GM23338 (cell line): ENCODE measurements around the gene NSL1. TPM values are rescaled to one million over a fixed set of nuclear protein-coding genes. Genes with fewer than 3 reads are reported as not detected.

Source experiments
- ATAC-seq: fragments of 200-7000 bp; cut with Tn5 transposase; 3 replicates; pipeline ENCODE4 v1.9.1; 2020
- DNase-seq: peaks from one replicate; pipeline ENCODE4 v3.0.0-alpha.2; 2015; ENCODE audit warnings: low spot score
- H2AFZ ChIP-seq: fragments of 200-600 bp; sonication (generic); 2 replicates; pipeline ENCODE4 v1.8.0; 2016; ENCODE audit warnings: antibody characterized with exemption, mild to moderate bottlenecking, moderate library complexity
- H3F3A ChIP-seq: fragments of 200-600 bp; sonication (generic); replicated peaks from 2 replicates; pipeline ENCODE4 v1.8.0; 2017; ENCODE audit warnings: antibody characterized with exemption, mixed run types, low read depth
- H3K27ac ChIP-seq: fragments of 200-600 bp; sonication (generic); 2 replicates; pipeline ENCODE4 v1.6.1; 2016; ENCODE audit warnings: low read depth
- H3K27me3 ChIP-seq: fragments of 200-600 bp; sonication (generic); 2 replicates; pipeline ENCODE4 v1.8.0; 2016; ENCODE audit warnings: mild to moderate bottlenecking, mixed run types, moderate library complexity; ENCODE audit not compliant: insufficient read depth
- H3K36me3 ChIP-seq: fragments of 200-600 bp; sonication (generic); 2 replicates; pipeline ENCODE4 v1.8.0; 2016; ENCODE audit warnings: mild to moderate bottlenecking; ENCODE audit not compliant: insufficient read depth
- H3K4me1 ChIP-seq: fragments of 200-600 bp; sonication (generic); 2 replicates; pipeline ENCODE4 v1.8.0; 2016; ENCODE audit warnings: mild to moderate bottlenecking, moderate library complexity; ENCODE audit not compliant: insufficient read depth
- H3K4me2 ChIP-seq: fragments of 200-600 bp; sonication (generic); 2 replicates; pipeline ENCODE4 v1.7.1; 2017; ENCODE audit warnings: mixed run types
- H3K4me3 ChIP-seq: fragments of 200-600 bp; sonication (generic); 2 replicates; pipeline ENCODE4 v1.6.1; 2016; ENCODE audit warnings: mixed run types
- H3K79me2 ChIP-seq: fragments of 200-600 bp; sonication (generic); replicated peaks from 2 replicates; pipeline ENCODE4 v1.8.0; 2017; ENCODE audit warnings: mild to moderate bottlenecking; ENCODE audit not compliant: insufficient read depth
- H3K9me2 ChIP-seq: fragments of 200-600 bp; sonication (generic); 2 replicates; pipeline ENCODE4 v1.8.0; 2017; ENCODE audit not compliant: insufficient read depth
- H4K20me1 ChIP-seq: fragments of 200-600 bp; sonication (generic); replicated peaks from 2 replicates; pipeline ENCODE4 v1.8.0; 2017; ENCODE audit warnings: mild to moderate bottlenecking; ENCODE audit not compliant: insufficient read depth
- H3K27ac Mint-ChIP-seq: 2 replicates; pipeline ENCODE4 v1.8.0; 2020; ENCODE audit warnings: inconsistent platforms, mild to moderate bottlenecking, moderate library complexity, mixed read lengths
- H3K27me3 Mint-ChIP-seq: 3 replicates; pipeline ENCODE4 v1.8.0; 2022; ENCODE audit warnings: low read depth, mild to moderate bottlenecking, moderate library complexity, mixed read lengths, inconsistent platforms; ENCODE audit not compliant: insufficient read depth, poor library complexity
- H3K36me3 Mint-ChIP-seq: 3 replicates; pipeline ENCODE4 v1.8.0; 2021; ENCODE audit warnings: low read depth, mild to moderate bottlenecking, inconsistent platforms, moderate library complexity, mixed read lengths
- H3K4me1 Mint-ChIP-seq: 3 replicates; pipeline ENCODE4 v1.8.0; 2020; ENCODE audit warnings: mild to moderate bottlenecking, inconsistent platforms, mixed read lengths
- H3K4me3 Mint-ChIP-seq: 3 replicates; pipeline ENCODE4 v1.8.0; 2021; ENCODE audit warnings: moderate library complexity, mild to moderate bottlenecking, inconsistent platforms, mixed read lengths
- H3K9me3 Mint-ChIP-seq: 3 replicates; pipeline ENCODE4 v1.8.0; 2020; ENCODE audit warnings: moderate library complexity, mild to moderate bottlenecking, inconsistent platforms, mixed read lengths
- EZH2phosphoT487 ChIP-seq: fragments of 200-600 bp; sonication (generic); IDR thresholded peaks from one replicate; pipeline ENCODE4 v1.8.1; 2018; ENCODE audit warnings: antibody characterized with exemption; ENCODE audit not compliant: unreplicated experiment
- JUNB ChIP-seq: IDR thresholded peaks from one replicate; pipeline ENCODE4 v1.6.1; 2016; ENCODE audit warnings: antibody characterized with exemption; ENCODE audit not compliant: unreplicated experiment
- POLR2AphosphoS5 ChIP-seq: IDR thresholded peaks from 2 replicates; pipeline ENCODE4 v1.6.1; 2016; ENCODE audit warnings: antibody characterized with exemption, low read depth
- STAT1 ChIP-seq: IDR thresholded peaks from one replicate; pipeline ENCODE4 v1.6.1; 2016; ENCODE audit warnings: antibody characterized with exemption; ENCODE audit not compliant: unreplicated experiment
- ZNF114 ChIP-seq: fragments of 250-450 bp; sonication (Bioruptor Pico); IDR thresholded peaks from 2 replicates; pipeline ENCODE4 v1.5.0; 2020; ENCODE audit warnings: mild to moderate bottlenecking, moderate library complexity
- ZNF462 ChIP-seq: fragments of 250-450 bp; sonication (Bioruptor Pico); IDR thresholded peaks from 2 replicates; pipeline ENCODE4 v1.5.0; 2020; ENCODE audit warnings: mild to moderate bottlenecking, moderate library complexity
- polyA plus RNA-seq: library from polyadenylated mRNA; unstranded; fragments of >200 nt; fragmentation: Nextera tagmentation; extraction: Ambion mirVana; gene quantifications from 2 replicates; pipeline ENCODE4 v1.2.1, GENCODE V29; 2016
- total RNA-seq: library from RNA; depleted of rRNA; stranded (reverse); fragments of >200 nt; shearing (Covaris generic); gene quantifications from 2 replicates; pipeline ENCODE4 v1.2.3, GENCODE V29; 2014
- TF ChIP-seq, protein P1 (sequence below): IDR thresholded peaks from one replicate; pipeline ENCODE4 v1.6.1; 2018; ENCODE audit warnings: antibody characterized with exemption; ENCODE audit not compliant: unreplicated experiment

Gene NSL1
- total and polyA plus RNA-seq, 2 experiments from 2014 or later: 96.8 to 102 TPM

DNA sequence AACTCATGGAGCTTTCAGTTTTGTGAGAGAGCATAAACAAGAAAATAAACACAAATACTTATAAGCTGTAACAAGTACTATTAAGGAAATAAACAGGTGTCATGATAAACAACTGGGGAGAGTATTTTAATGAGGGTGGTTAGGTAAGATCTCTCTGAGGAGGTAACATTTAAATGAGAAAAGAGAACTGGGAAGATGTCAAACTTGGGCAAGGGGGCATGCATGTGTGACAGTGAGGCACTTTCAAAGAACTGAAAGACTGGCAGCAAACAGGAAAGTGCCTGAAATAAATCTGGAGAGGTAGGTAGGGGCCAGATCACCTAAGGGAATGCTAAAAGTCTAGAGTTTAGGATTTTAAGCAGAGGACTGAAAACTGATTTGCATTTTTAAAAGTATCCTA, 37.8 kb downstream of the NSL1 start:
- peak; percentile 25 for DNase-seq
- H3K27ac ChIP-seq: peak overlapping the region; percentile 55
- no peak for TF ChIP-seq STAT1
- no peak for TF ChIP-seq EZH2phosphoT487
- TF ChIP-seq JUNB: no peak
- no peak for TF ChIP-seq POLR2AphosphoS5
- no peak for TF ChIP-seq ZNF114 (CRISPR knock-in tag)
- TF ChIP-seq, protein P1, sequence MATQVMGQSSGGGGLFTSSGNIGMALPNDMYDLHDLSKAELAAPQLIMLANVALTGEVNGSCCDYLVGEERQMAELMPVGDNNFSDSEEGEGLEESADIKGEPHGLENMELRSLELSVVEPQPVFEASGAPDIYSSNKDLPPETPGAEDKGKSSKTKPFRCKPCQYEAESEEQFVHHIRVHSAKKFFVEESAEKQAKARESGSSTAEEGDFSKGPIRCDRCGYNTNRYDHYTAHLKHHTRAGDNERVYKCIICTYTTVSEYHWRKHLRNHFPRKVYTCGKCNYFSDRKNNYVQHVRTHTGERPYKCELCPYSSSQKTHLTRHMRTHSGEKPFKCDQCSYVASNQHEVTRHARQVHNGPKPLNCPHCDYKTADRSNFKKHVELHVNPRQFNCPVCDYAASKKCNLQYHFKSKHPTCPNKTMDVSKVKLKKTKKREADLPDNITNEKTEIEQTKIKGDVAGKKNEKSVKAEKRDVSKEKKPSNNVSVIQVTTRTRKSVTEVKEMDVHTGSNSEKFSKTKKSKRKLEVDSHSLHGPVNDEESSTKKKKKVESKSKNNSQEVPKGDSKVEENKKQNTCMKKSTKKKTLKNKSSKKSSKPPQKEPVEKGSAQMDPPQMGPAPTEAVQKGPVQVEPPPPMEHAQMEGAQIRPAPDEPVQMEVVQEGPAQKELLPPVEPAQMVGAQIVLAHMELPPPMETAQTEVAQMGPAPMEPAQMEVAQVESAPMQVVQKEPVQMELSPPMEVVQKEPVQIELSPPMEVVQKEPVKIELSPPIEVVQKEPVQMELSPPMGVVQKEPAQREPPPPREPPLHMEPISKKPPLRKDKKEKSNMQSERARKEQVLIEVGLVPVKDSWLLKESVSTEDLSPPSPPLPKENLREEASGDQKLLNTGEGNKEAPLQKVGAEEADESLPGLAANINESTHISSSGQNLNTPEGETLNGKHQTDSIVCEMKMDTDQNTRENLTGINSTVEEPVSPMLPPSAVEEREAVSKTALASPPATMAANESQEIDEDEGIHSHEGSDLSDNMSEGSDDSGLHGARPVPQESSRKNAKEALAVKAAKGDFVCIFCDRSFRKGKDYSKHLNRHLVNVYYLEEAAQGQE: no peak
- TF ChIP-seq ZNF462 (CRISPR knock-in tag): no peak
- peak; percentile 31; the same call in 2 of the 3 replicates for ATAC-seq
- H3K4me1 ChIP-seq: peaks cover 47% of the 10 kb centered on the region
- Mint-ChIP-seq H3K4me1 (peaks cover 41% of the 10 kb centered on the region), H3K27me3 (no peaks in the 10 kb centered on the region), H3K27ac (peak overlapping the region; percentile 1; the same call in 1 of the 2 replicates), H3K4me3 (peak overlapping the region; percentile 25), H3K9me3 (no peaks in the 10 kb centered on the region), H3K36me3 (no peaks in the 10 kb centered on the region)
- no peaks in the 10 kb centered on the region for H3K27me3 ChIP-seq
- H3K36me3 ChIP-seq: no peaks in the 10 kb centered on the region; the same call in 1 of the 2 replicates
- H3K9me2 ChIP-seq: no peaks in the 10 kb centered on the region
- H3K79me2 ChIP-seq: peaks cover 53% of the 10 kb centered on the region
- peak overlapping the region; percentile 64 for H3K4me2 ChIP-seq
- H2AFZ ChIP-seq: no peak overlapping the region
- H4K20me1 ChIP-seq: peaks cover 8% of the 10 kb centered on the region; the same call in 1 of the 2 replicates
- 0 out of 2 replicates have a peak, but pooled peaks cover 3% of the 10 kb centered on the region for H3F3A ChIP-seq
- H3K4me3 ChIP-seq: peak overlapping the region; percentile 22; the same call in 1 of the 2 replicates
